ENCODE results near the gene CNNM4. TPM values are rescaled to one million over a fixed set of nuclear protein-coding genes. Genes with fewer than 3 reads are reported as not detected.

CNNM4 gene
- total RNA-seq, 1 experiment from 2014 or later = 4.3 TPM

DNA sequence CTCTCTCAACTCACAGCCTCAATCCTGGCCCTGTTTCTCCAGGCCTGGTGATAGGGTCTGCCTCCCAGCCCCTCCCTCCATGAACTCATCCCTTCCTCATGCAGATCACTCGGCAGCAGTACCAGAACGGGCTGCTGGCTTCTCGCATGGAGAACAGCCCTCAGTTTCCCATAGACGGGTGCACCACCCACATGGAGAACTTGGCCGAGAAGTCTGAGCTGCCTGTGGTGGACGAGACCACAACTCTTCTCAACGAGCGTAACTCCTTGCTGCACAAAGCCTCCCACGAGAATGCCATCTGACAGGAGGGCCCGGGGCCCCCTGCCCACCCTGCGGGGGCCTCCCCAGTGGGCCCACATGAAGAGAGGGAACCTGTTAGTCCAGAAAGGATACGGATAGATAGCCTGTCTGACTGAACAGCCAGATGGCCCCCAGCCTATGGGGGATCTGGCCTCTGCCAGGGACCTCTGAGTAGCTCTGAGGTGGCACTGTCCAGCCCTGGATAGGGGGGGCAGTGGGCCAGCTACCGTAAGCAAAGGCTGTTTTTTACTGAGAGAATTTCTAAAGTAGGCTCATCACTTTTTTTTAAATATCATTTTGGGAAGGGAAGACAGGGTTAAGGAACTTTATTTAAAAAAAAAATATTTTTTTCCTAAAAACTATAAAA, 48.6 kb downstream of the CNNM4 start:
- Histone ChIP-seq H3K4me1 (peaks cover 5% of the 10 kb centered on the region), H3K36me3 (no peaks in the 10 kb centered on the region; the same call in 1 of the 2 replicates), H3K27ac (no peak overlapping the region), H3K4me3 (no peak overlapping the region), H3K27me3 (no peaks in the 10 kb centered on the region), H3K9me3 (replicated peaks) (no peaks in the 10 kb centered on the region)
- no peak for DNase-seq

DNA sequence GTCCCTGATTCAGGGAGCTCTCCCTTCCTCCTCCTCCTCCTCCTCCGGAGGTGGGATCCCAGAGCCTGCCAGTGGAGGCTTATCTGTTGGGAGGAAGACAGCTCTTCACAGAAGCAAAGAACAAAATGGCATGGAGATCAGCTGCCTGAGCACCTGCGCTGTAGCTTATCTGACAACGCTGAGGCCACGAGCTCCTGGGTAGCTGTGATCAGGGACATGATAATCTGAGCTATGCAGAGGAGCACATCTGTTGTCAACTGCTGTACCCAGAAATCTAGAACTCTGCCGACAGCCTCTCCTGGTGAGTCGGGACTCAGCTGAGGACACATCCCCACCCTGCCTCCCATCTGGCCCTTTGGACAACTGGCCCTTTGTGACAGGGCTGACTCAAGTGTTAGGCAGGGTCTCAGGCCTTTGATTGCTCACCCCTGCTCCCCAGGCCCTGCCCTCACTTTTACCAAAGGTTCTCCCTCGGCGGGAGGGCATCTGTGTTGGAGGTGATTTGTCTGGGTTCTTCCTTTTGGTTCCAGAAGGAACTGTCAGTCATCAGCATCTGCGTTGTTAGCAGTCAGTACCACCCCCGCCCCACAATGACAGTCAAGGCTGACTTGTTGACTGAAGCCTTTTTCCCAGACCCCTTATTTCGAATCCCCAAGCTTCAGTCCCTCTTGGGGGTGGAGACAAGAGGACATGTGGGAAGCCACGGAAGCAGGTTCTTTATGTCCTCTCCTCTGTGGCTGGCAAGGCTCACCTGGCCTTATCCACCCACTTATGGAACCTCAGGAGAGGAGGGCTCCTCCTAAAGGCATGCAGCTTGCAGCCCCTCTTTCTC, 49.5 kb downstream of the CNNM4 start:
- no peaks in the 10 kb centered on the region for H3K27me3 ChIP-seq
- H3K27ac ChIP-seq = no peak overlapping the region
- DNase-seq = no peak
- no peaks in the 10 kb centered on the region for H3K9me3 ChIP-seq (replicated peaks)
- H3K4me1 ChIP-seq = peaks cover 7% of the 10 kb centered on the region
- H3K36me3 ChIP-seq = no peaks in the 10 kb centered on the region
- no peak overlapping the region for H3K4me3 ChIP-seq

DNA sequence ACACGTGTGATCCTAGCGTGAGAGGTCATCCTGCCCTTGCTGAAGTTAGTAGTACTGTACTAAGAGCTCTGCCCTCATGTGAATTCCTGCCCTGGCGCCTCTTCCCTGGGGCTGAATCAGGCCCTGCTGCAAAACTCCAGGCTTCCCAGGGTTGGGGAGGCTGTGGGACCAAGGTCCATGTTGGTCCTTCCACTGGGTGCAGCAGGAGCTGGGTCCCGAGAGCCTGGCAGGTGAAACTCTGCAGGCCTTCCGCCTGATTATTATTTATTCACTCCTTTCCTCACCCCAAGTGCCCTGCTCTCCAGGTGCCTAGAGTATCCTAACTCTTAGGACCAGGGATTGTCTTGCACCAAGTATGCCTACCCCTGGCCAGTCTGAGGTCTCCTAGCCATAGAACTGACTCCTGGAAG, 50.1 kb downstream of the CNNM4 start:
- no peak for DNase-seq
- Histone ChIP-seq H3K27me3 (no peaks in the 10 kb centered on the region), H3K9me3 (replicated peaks) (no peaks in the 10 kb centered on the region), H3K36me3 (no peaks in the 10 kb centered on the region), H3K4me1 (peaks cover 7% of the 10 kb centered on the region), H3K4me3 (no peak overlapping the region), H3K27ac (no peak overlapping the region)

DNA sequence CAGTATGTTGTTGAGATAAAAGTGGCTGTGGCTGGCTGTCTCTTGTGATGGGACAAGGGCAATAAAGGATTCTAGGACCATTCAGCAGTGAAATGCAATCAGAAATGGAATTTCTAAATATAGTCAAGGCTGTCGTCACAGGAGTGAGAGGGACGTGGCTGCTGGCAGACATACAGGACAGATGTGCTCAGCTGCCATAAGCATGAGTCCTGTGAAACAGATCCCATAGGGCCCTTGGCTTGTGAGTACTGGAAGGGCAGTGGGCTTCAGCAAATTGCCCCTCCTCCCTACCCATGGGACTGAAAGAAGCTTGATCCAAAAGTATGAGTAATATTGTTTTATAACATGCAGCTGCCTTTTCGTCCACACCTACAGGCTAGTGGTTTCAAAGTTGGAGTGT, 51.2 kb downstream of the CNNM4 start:
- Histone ChIP-seq H3K4me1 (peaks cover 7% of the 10 kb centered on the region), H3K36me3 (no peaks in the 10 kb centered on the region), H3K9me3 (replicated peaks) (no peaks in the 10 kb centered on the region), H3K27me3 (no peaks in the 10 kb centered on the region), H3K4me3 (no peak overlapping the region), H3K27ac (no peak overlapping the region)
- peak in 1 of 2 experiments; percentile 28 for DNase-seq

DNA sequence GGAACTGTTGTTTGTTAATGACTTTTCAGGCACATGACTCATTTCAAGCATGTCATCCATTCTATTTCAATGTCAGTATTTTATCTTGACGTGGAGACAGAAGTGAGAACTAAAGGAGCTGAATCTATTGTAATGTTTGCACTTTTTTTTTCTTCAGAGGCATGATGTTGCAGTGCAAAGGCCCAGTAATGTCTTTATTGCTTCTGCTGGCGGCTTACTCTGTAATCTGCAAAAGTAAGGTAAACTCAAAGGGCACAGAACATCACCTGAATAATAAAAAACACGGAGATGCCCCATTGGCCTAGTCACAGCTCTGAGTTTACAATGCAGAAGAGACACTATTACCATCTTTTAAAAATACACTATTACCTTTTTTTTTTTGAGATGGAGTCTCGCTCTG, 53.0 kb downstream of the CNNM4 start:
- Histone ChIP-seq H3K36me3 (no peaks in the 10 kb centered on the region), H3K27ac (no peak overlapping the region), H3K9me3 (replicated peaks) (no peaks in the 10 kb centered on the region), H3K4me1 (peaks cover 12% of the 10 kb centered on the region), H3K4me3 (no peak overlapping the region), H3K27me3 (no peaks in the 10 kb centered on the region)
- no peak for DNase-seq

DNA sequence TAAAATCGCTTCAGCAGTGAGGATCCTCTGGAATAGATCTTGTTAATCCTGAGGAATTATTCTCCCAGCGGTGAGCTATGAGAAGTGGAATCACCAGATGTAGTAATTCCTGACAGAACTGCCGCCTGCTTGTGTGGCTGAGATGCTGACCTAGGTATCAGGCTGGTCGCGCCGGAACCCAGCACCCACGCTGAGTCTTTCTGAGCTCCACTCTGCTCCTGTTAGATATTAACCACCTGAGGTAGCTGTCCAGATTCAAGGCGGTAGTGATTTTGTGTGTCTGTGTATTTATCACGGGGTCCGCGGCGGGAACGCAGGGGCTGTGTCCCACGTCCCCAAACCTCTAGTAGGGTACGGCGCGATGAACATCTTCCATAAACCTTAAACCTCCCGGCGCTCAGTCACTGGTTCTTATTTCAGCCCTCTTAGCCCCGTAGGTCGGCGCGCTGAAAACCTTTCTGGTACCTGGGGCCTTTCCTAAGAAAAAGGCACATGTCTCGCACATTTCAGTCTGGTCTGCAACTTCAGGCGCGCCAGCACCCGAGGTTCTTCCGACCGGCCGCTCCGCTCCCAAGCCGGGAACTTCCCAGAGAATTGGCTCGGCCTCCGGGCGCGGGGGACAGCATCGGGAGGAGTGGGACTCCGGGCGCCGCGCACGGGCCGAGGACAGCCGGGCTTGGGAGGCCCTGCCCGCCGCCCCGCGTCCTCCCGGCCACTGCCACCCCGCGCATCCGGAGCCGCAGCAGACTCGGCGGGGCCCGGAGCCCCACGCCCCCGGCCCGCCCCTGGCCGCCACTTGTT, 54.8 kb downstream of the CNNM4 start:
- H3K36me3 ChIP-seq = no peaks in the 10 kb centered on the region
- H3K27ac ChIP-seq = no peak overlapping the region
- H3K9me3 ChIP-seq (replicated peaks) = no peaks in the 10 kb centered on the region
- peak in 1 of 2 experiments; percentile 37 for DNase-seq
- H3K4me1 ChIP-seq = peaks cover 12% of the 10 kb centered on the region
- H3K27me3 ChIP-seq = no peaks in the 10 kb centered on the region
- H3K4me3 ChIP-seq = peak overlapping the region; percentile 89

DNA sequence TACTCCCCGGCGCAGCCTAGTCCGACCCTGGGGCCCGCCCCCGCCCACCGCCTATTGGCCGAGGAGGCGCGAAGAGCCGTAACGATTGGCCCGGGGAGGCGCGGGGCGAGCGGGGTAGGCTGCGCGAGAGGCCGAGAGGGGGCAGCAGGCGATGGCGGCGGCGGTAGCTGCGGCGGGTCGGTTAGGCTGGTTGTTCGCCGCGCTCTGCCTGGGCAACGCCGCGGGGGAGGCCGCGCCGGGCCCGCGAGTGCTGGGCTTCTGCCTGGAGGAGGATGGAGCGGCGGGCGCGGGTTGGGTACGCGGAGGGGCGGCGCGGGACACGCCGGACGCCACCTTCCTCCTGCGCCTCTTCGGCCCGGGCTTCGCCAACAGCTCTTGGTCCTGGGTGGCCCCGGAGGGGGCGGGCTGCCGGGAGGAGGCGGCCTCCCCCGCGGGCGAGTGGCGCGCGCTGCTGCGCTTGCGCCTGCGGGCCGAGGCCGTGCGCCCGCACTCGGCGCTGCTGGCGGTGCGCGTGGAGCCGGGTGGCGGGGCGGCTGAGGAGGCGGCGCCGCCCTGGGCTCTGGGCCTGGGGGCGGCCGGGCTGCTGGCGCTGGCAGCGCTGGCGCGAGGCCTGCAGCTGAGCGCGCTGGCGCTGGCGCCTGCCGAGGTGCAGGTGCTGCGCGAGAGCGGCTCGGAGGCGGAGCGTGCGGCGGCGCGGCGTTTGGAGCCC, 55.6 kb downstream of the CNNM4 start, which contains the start of gene CNNM3:
TSS of gene CNNM3 (plus strand) at position 142 of the 709 bp plus-strand sequence. CDS start at position 152, 10 bp downstream.
- H3K4me3 ChIP-seq = peak within 1 kb of the TSS; percentile 89
- no peak within 1 kb of the TSS for H3K27ac ChIP-seq
- no peaks in the 10 kb centered on the region for H3K9me3 ChIP-seq (replicated peaks)
- H3K4me1 ChIP-seq = peaks cover 12% of the 10 kb centered on the region
- no peaks in the 10 kb centered on the region for H3K27me3 ChIP-seq
- peak; percentile 94 for DNase-seq
- no peaks in the 10 kb centered on the region for H3K36me3 ChIP-seq

DNA sequence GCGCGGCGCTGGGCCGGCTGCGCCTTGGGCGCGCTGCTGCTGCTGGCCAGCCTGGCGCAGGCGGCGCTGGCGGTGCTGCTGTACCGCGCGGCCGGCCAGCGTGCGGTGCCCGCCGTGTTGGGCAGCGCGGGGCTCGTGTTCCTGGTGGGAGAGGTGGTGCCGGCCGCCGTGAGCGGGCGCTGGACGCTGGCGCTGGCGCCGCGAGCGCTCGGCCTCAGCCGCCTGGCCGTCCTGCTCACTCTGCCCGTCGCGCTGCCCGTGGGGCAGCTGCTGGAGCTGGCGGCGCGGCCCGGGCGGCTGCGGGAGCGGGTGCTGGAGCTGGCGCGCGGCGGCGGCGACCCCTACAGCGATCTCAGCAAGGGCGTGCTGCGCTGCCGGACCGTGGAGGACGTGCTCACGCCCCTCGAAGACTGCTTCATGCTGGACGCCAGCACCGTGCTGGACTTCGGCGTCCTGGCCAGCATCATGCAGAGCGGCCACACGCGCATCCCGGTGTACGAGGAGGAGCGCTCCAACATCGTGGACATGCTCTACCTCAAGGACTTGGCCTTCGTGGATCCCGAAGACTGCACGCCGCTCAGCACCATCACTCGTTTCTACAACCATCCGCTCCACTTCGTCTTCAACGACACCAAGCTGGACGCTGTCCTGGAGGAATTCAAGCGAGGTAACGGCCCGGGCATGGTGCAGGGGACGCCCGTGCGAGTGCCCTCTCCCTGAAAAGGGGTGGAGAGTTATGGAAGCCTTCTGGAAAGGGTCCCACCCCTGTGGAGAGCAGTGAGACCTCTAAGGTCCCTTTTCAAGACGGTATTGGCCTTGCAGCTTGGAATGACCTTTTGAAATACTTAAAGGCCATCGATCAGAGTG, 56.4 kb downstream of the CNNM4 start:
- Histone ChIP-seq H3K4me1 (peaks cover 7% of the 10 kb centered on the region; the same call in 1 of the 2 replicates), H3K36me3 (no peaks in the 10 kb centered on the region), H3K27me3 (no peaks in the 10 kb centered on the region), H3K27ac (no peak overlapping the region), H3K4me3 (peak overlapping the region; percentile 89), H3K9me3 (replicated peaks) (no peaks in the 10 kb centered on the region)
- DNase-seq = peak; percentile 43 to 44

DNA sequence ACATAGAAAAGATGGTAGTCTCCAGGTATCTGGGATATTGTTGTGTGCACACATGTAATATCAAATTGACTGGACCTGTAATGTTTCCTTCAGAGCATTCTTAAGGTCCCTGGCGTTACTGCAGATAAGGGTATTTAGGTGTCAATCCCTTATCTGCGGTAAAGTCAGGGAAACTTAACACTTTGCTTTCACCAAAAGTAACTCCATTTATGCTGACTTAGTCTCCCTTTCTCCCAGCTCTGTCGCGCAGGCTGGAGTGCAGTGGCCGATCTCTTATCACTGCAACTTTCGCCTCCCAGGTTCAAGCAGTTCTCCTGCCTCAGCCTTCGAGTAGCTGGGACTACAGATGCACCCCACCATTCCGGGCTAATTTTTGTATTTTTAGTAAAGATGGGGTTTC, 57.2 kb downstream of the CNNM4 start:
- no peaks in the 10 kb centered on the region for H3K36me3 ChIP-seq
- peaks cover 7% of the 10 kb centered on the region; the same call in 1 of the 2 replicates for H3K4me1 ChIP-seq
- DNase-seq = no peak
- no peak overlapping the region for H3K27ac ChIP-seq
- H3K9me3 ChIP-seq (replicated peaks) = no peaks in the 10 kb centered on the region
- no peaks in the 10 kb centered on the region for H3K27me3 ChIP-seq
- no peak overlapping the region for H3K4me3 ChIP-seq

DNA sequence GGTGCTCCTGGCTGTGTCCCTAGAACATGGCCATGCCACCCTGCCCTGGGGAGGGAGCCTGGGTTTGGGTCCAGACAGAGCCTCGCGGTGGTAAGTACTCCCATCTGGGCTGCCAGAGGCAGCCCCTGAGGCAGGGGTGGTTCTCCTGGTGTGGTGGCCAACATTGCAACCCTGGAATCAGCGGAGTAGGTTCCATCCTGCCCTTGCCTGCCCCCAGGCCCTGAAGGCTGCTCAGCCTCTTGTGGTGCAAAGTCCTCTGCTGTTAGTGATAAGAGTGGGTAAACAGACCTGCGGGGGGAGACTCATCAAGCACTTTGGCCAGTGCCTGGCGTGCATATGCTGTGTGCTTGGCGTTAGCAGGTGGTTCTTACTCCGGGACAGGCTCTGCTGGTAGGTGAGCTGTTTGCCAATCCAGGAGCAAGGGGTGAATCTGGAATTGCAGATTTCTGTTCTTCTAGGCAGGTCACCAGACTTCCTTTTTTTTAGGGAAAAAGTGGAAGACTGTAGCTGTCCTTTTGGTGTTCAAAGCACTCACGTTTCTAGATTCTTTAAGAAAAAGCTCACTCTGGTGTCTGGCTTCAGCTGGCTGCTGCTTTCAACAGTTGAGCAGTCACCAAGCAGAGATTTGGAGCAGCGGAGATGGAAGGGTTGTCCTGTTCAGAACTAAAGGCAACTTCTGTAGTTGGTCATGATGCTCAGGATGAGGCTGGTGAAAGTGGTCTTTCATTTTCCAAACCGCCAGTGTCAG, 58.6 kb downstream of the CNNM4 start:
- Histone ChIP-seq H3K9me3 (replicated peaks) (no peaks in the 10 kb centered on the region), H3K36me3 (no peaks in the 10 kb centered on the region), H3K27me3 (no peaks in the 10 kb centered on the region), H3K27ac (no peak overlapping the region), H3K4me1 (peaks cover 7% of the 10 kb centered on the region; the same call in 1 of the 2 replicates), H3K4me3 (no peak overlapping the region)
- DNase-seq = no peak

DNA sequence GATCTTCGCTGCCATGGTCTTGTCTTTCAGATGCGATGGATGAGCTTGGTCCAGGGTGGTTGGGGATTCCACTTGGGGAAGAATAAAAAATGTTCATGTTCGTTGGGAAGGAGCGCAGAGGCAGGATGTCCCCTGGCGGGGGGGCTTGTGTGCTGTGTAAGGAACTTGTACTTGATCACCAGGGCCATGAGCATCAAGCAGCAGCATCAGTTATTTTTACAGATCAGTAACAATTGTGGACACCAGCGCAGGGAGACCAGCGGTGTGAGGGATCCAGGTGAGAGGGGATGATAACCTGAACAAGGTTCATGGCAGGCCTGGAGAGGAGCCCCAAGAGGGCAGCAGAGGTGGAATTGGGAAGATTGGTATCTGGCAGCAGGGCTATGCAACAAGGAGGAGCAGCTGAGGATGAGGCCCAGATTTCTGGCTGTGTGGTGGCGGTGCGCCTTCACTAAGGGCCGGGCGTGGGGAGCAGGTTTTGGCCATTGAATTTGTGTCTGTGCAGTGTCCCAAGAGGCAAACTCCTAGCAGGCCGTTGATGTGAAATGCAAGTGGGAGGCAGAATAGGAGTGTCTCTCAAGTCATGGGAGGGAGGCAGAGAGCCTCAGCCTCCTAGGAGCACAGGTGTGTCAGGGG, 59.3 kb downstream of the CNNM4 start:
- Histone ChIP-seq H3K4me3 (no peak overlapping the region), H3K36me3 (no peaks in the 10 kb centered on the region), H3K27me3 (no peaks in the 10 kb centered on the region), H3K27ac (no peak overlapping the region), H3K4me1 (peaks cover 5% of the 10 kb centered on the region; the same call in 1 of the 2 replicates), H3K9me3 (replicated peaks) (no peaks in the 10 kb centered on the region)
- no peak for DNase-seq

DNA sequence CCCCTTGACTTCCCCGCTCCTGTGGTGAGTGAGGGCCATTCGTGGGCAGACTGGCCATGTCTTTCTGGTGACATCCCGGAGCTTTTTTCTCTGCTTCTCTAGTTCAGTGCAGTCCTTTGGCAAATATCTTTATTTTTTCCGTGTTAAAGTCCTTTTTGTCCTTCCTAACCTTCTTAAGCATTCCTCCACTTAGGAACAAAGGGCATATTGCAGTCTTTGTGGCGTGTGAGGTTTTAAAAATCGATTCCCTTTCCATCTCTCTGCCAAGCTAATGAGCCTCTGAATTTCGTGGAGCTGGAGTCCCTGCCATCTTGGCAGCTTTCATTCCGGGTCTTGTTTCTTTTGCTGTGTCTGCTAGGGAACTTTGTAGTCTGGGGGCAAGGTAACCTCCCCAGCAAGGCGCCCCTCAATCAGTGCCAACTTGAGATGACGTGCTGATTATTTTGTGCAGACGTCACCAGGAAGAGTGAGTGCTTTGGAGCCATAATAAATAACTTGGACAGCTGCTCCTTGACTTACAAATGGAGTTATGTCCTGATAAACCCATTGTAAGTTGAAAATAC, 60.5 kb downstream of the CNNM4 start:
- Histone ChIP-seq H3K4me1 (peaks cover 4% of the 10 kb centered on the region; the same call in 1 of the 2 replicates), H3K27me3 (no peaks in the 10 kb centered on the region), H3K27ac (no peak overlapping the region), H3K36me3 (no peaks in the 10 kb centered on the region), H3K9me3 (replicated peaks) (no peaks in the 10 kb centered on the region), H3K4me3 (no peak overlapping the region)
- no peak for DNase-seq

All from SJCRH30 (cell line).